Dedifferentiated amniotic fluid mesenchymal stem cell (primary cell): ENCODE data around the gene UBASH3B.

Source experiments
- DNase-seq: peaks from one replicate; pipeline ENCODE4 v3.0.0-alpha.2; 2016; ENCODE audit errors: extremely low spot score

Gene UBASH3B

GRCh38 chr11:122706291-122707088 lies 51.0 kb downstream of the UBASH3B start:
- DNase-seq, result peak; percentile 78

- DNase-seq, result no peak
Observed at GRCh38 chr11:122707111-122707510, 51.6 kb downstream of the UBASH3B start.

- no peak for DNase-seq
Observed at GRCh38 chr11:122707901-122708300, 52.4 kb downstream of the UBASH3B start.

- DNase-seq, result peak; percentile 71
Observed at GRCh38 chr11:122709039-122709760, 53.7 kb downstream of the UBASH3B start.

GRCh38 chr11:122711362-122711761 lies 55.8 kb downstream of the UBASH3B start:
- no peak for DNase-seq

GRCh38 chr11:122711831-122712381 lies 56.4 kb downstream of the UBASH3B start:
- peak; percentile 68 for DNase-seq

- no peak for DNase-seq
Observed at GRCh38 chr11:122714004-122714403, 58.5 kb downstream of the UBASH3B start.

- no peak for DNase-seq
Observed at GRCh38 chr11:122714484-122714883, 59.0 kb downstream of the UBASH3B start.

GRCh38 chr11:122715548-122716440 lies 60.3 kb downstream of the UBASH3B start:
- DNase-seq, result no peak

- DNase-seq, result no peak
Observed at GRCh38 chr11:122717264-122717867, 61.8 kb downstream of the UBASH3B start.

GRCh38 chr11:122720107-122720881 lies 64.8 kb downstream of the UBASH3B start:
- DNase-seq, result no peak

GRCh38 chr11:122721201-122721963 lies 65.9 kb downstream of the UBASH3B start:
- no peak for DNase-seq

GRCh38 chr11:122721964-122722266 lies 66.4 kb downstream of the UBASH3B start:
- DNase-seq, result peak; percentile 54

- DNase-seq, result no peak
Observed at GRCh38 chr11:122723106-122723505, 67.6 kb downstream of the UBASH3B start.

- DNase-seq, result peak; percentile 58
Observed at GRCh38 chr11:122723576-122723975, 68.1 kb downstream of the UBASH3B start.

GRCh38 chr11:122724520-122724919 lies 69.0 kb downstream of the UBASH3B start:
- no peak for DNase-seq

- DNase-seq, result no peak
Observed at GRCh38 chr11:122726028-122726427, 70.5 kb downstream of the UBASH3B start.

- DNase-seq, result no peak
Observed at GRCh38 chr11:122727101-122727929, 71.8 kb downstream of the UBASH3B start.

GRCh38 chr11:122728561-122728960 lies 73.0 kb downstream of the UBASH3B start:
- DNase-seq, result no peak
